Measurements from ENCODE around the gene NUFIP1. TPM values are rescaled to one million over a fixed set of nuclear protein-coding genes. Genes with fewer than 3 reads are reported as not detected.
"Not testable (repeated sequence)": the region's sequence is repeated elsewhere in the genome, so short reads cannot be mapped to it uniquely, and the experiment has no call there.

NUFIP1 gene
- total RNA-seq, 1 donor from 2014 or later, result 13.3 TPM

- no peak overlapping the region for H3K4me3 Mint-ChIP-seq
- intact Hi-C loops (cut with micrococcal nuclease), result no loop called here
- no peaks in the 10 kb centered on the region for H3K9me3 Mint-ChIP-seq
- DNase-seq, result no peak
- H3K27me3 Mint-ChIP-seq, result peaks cover 15% of the 10 kb centered on the region
- no peak overlapping the region for H3K27ac Mint-ChIP-seq
- no peaks in the 10 kb centered on the region for H3K36me3 Mint-ChIP-seq (ENCODE audit: low read depth)
- no peaks in the 10 kb centered on the region for H3K4me1 Mint-ChIP-seq
Observed at GRCh38 chr13:44902738-44903137, 86.5 kb downstream of the NUFIP1 start.

- peaks cover 14% of the 10 kb centered on the region for H3K27me3 Mint-ChIP-seq
- intact Hi-C loops (cut with micrococcal nuclease), result no loop called here
- H3K27ac Mint-ChIP-seq, result no peak overlapping the region
- H3K36me3 Mint-ChIP-seq (ENCODE audit: low read depth), result no peaks in the 10 kb centered on the region
- DNase-seq, result no peak
- no peak overlapping the region for H3K4me3 Mint-ChIP-seq
- no peaks in the 10 kb centered on the region for H3K9me3 Mint-ChIP-seq
- no peaks in the 10 kb centered on the region for H3K4me1 Mint-ChIP-seq
Observed at GRCh38 chr13:44899967-44900366, 89.3 kb downstream of the NUFIP1 start.

- H3K4me3 Mint-ChIP-seq; H3K36me3 Mint-ChIP-seq (ENCODE audit: low read depth); H3K4me1 Mint-ChIP-seq; H3K9me3 Mint-ChIP-seq; H3K27ac Mint-ChIP-seq; intact Hi-C loops (cut with micrococcal nuclease); DNase-seq: not testable (repeated sequence)
- peaks cover 12% of the 10 kb centered on the region for H3K27me3 Mint-ChIP-seq
Observed at GRCh38 chr13:44898308-44898707, 91.0 kb downstream of the NUFIP1 start.

GRCh38 chr13:44895953-44896335, 93.3 kb downstream of the NUFIP1 start:
- peaks cover 9% of the 10 kb centered on the region for H3K27me3 Mint-ChIP-seq
- intact Hi-C loops (cut with micrococcal nuclease), result no loop called here
- DNase-seq, result no peak
- no peaks in the 10 kb centered on the region for H3K4me1 Mint-ChIP-seq
- no peak overlapping the region for H3K27ac Mint-ChIP-seq
- no peaks in the 10 kb centered on the region for H3K9me3 Mint-ChIP-seq
- no peaks in the 10 kb centered on the region for H3K36me3 Mint-ChIP-seq (ENCODE audit: low read depth)
- no peak overlapping the region for H3K4me3 Mint-ChIP-seq

GRCh38 chr13:44895264-44895952, 93.9 kb downstream of the NUFIP1 start:
- peaks cover 7% of the 10 kb centered on the region for H3K27me3 Mint-ChIP-seq
- H3K4me3 Mint-ChIP-seq, result no peak overlapping the region
- H3K27ac Mint-ChIP-seq, result no peak overlapping the region
- H3K36me3 Mint-ChIP-seq (ENCODE audit: low read depth), result no peaks in the 10 kb centered on the region
- no peak for DNase-seq
- H3K4me1 Mint-ChIP-seq, result no peaks in the 10 kb centered on the region
- H3K9me3 Mint-ChIP-seq, result no peaks in the 10 kb centered on the region
- intact Hi-C loops (cut with micrococcal nuclease), result no loop called here

GRCh38 chr13:44894001-44894770, 95.1 kb downstream of the NUFIP1 start:
- H3K9me3 Mint-ChIP-seq, result no peaks in the 10 kb centered on the region
- H3K4me3 Mint-ChIP-seq, result no peak overlapping the region
- H3K36me3 Mint-ChIP-seq (ENCODE audit: low read depth), result no peaks in the 10 kb centered on the region
- DNase-seq, result no peak
- no peaks in the 10 kb centered on the region for H3K4me1 Mint-ChIP-seq
- no peak overlapping the region for H3K27ac Mint-ChIP-seq
- peaks cover 9% of the 10 kb centered on the region for H3K27me3 Mint-ChIP-seq
- intact Hi-C loops (cut with micrococcal nuclease), result no loop called here

Other genes with a start within 250 kb of the NUFIP1 start
- 29.1 and 32.3 TPM in 2 replicates for gene GPALPP1, start 67 bp upstream of the NUFIP1 start, total RNA-seq
- gene GTF2F2, start 131.0 kb upstream of the NUFIP1 start, total RNA-seq, result 29.2 and 30.0 TPM in 2 replicates
- gene KCTD4, start 211.6 kb upstream of the NUFIP1 start, total RNA-seq, result not detected in 2 replicates